PFSK-1 (cell line): Measurements from ENCODE around the gene BUB1.

Experiments used
- FOXP2 ChIP-seq: optimal IDR thresholded peaks from 2 replicates; pipeline ENCODE3; 2011; ENCODE audit warnings: borderline replicate concordance, control low read depth, inconsistent platforms; ENCODE audit not compliant: insufficient read depth; ENCODE audit errors: extremely low read length, extremely low read depth
- POLR2AphosphoS5 ChIP-seq: IDR thresholded peaks from 2 replicates; pipeline ENCODE4 v1.6.1; 2012; ENCODE audit warnings: low read depth, mild to moderate bottlenecking, control low read depth, low read length, moderate library complexity
- REST ChIP-seq, 2 experiments: IDR thresholded peaks; 2 replicates each; pipeline versions ENCODE4 v1.6.1 to v1.8.0; 2011 to 2012; ENCODE audit warnings: low read depth in 2 of 2, low read length in 2 of 2, control low read depth in 1 of 2, inconsistent platforms in 1 of 2, mild to moderate bottlenecking in 1 of 2, moderate library complexity in 1 of 2; ENCODE audit not compliant: insufficient read depth in 1 of 2
- SIN3A ChIP-seq: IDR thresholded peaks from 2 replicates; pipeline ENCODE4 v1.6.1; 2012; ENCODE audit warnings: mild to moderate bottlenecking, low read length, moderate library complexity, borderline replicate concordance; ENCODE audit not compliant: insufficient read depth
- TAF1 ChIP-seq: IDR thresholded peaks from 2 replicates; pipeline ENCODE4 v1.6.1; 2012; ENCODE audit warnings: low read length, control low read depth, borderline replicate concordance; ENCODE audit not compliant: insufficient read depth

BUB1 gene

GRCh38 chr2:110642360-110642759, 35.5 kb downstream of the BUB1 start:
- TF ChIP-seq REST (IDR thresholded peaks at IDR 0.05; ENCODE audit: insufficient read depth in 1 of 2, low read depth in 2 of 2, low read length in 2 of 2) = no peak
- TF ChIP-seq FOXP2 = no peak
- no peak for TF ChIP-seq POLR2AphosphoS5
- no peak for TF ChIP-seq TAF1
- no peak for TF ChIP-seq SIN3A

DNA sequence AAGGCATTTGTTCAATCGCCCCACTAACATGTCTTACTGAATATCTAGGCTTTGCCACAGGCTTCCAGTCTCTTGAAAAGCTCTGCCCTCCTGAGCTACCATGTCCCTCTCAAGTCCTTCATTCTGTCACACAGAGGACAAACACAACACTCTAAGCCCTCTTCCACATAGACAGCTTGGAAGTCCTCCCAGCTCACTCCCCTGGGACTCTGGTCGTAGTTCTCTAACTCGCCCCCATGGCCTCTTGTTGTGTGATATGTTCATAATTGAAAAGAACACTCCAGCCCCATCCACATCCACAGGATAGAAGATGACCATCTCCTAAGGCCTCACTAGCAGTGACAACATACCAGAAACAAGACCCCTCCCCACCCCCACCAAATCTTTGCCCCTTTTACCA, 37.9 kb downstream of the BUB1 start:
- no peak for TF ChIP-seq SIN3A
- TF ChIP-seq POLR2AphosphoS5 = no peak
- TF ChIP-seq FOXP2 = no peak
- no peak for TF ChIP-seq REST (IDR thresholded peaks at IDR 0.05; ENCODE audit: insufficient read depth in 1 of 2, low read depth in 2 of 2, low read length in 2 of 2)
- no peak for TF ChIP-seq TAF1

DNA sequence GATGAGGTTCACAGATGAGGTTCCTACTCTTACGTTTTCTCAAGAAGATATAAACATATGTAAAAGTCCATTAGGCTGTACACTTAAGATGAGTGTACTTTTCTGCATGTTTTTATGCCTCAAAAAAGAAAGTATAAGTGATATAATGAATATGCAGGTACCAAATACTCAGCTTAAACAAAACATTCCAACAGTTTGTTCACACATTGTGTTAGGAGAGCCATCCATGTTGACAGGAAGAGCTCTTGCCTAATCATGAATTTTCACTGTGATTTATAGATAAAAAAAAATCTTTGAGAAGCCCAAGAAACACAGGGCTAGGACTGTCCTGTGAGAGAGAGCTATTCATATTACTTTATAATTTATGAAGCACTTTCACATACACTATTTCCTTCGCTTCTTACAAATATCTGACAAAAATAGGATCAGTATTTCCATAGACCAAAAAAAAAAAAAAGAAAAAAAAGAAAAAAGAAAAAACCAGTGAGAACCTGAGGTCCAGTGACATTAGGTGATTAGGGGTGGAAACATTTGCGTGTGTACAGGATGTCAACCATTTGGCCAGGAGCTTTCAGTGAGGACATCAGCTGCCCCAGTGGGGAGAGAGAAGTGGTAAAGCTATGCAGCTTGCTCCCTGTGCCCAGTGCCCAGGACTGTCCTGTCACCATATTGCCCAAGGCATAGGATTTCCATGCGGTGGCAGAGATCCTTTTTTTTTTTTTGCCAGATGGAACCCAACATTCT, 38.7 kb downstream of the BUB1 start:
- TF ChIP-seq FOXP2 = no peak
- no peak for TF ChIP-seq REST (IDR thresholded peaks at IDR 0.05; ENCODE audit: insufficient read depth in 1 of 2, low read depth in 2 of 2, low read length in 2 of 2)
- no peak for TF ChIP-seq TAF1
- no peak for TF ChIP-seq SIN3A
- TF ChIP-seq POLR2AphosphoS5 = no peak

GRCh38 chr2:110638004-110638403, 39.9 kb downstream of the BUB1 start:
- TF ChIP-seq FOXP2 (no peak), REST (IDR thresholded peaks at IDR 0.05; ENCODE audit: insufficient read depth in 1 of 2, low read depth in 2 of 2, low read length in 2 of 2) (no peak), POLR2AphosphoS5 (no peak), TAF1 (no peak), SIN3A (no peak)

- TF ChIP-seq SIN3A (no peak), FOXP2 (no peak), REST (IDR thresholded peaks at IDR 0.05; ENCODE audit: insufficient read depth in 1 of 2, low read depth in 2 of 2, low read length in 2 of 2) (no peak), POLR2AphosphoS5 (no peak)
These were observed 40.8 kb downstream of the BUB1 start for GRCh38 chr2:110637093-110637492.
